Measurements from ENCODE around the gene FMO3. TPM values are rescaled to one million over a fixed set of nuclear protein-coding genes. Genes with fewer than 3 reads are reported as not detected.

Gene FMO3
- total and polyA plus RNA-seq, 2 donors (not counting 3 experiments of a cell fraction or from before 2014, with no cell fraction given) = not detected

DNA sequence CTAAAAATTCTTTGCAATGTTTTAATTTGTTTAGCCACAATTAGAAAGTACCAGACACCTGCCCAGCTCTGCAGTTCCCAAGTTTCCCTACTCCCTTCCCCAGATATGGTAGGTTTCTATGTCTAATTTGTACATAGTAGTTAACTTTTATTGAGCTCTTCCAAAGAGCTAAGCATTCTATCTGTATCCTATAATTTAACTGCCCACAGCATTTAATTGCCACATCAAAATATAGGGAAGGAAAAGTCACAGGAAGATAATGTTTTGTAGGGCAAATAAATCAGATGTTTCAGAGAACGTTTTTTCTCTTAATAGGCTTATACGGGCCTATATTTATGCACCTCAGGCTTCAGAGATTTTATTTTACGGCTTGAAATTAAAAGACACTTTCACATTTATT lies 15.7 kb upstream of the FMO3 start:
- POLR2A ChIA-PET = no interaction called here
- dilution Hi-C loops (cut with MboI; ENCODE audit: extremely low pct_ligation_motif_present, low sequenced_read_pairs) = no loop called here
- TF ChIP-seq POLR2AphosphoS5 (IDR thresholded peaks at IDR 0.05; ENCODE audit: insufficient read depth, low read depth, low read length) (no peak), FOS (IDR thresholded peaks at IDR 0.05; ENCODE audit: borderline replicate concordance, insufficient read depth, low read length) (no peak), MAX (IDR thresholded peaks at IDR 0.05; ENCODE audit: insufficient read depth, insufficient read length) (no peak), GATA2 (IDR thresholded peaks at IDR 0.05; ENCODE audit: insufficient read depth, insufficient read length, low read depth, low read length) (no peak), MYC (IDR thresholded peaks at IDR 0.05; ENCODE audit: low read depth, low read length) (no peak), JUN (IDR thresholded peaks at IDR 0.05; ENCODE audit: borderline replicate concordance, insufficient read depth, insufficient read length, low read depth) (no peak), POLR2A (IDR thresholded peaks at IDR 0.05; ENCODE audit: low read depth, low read length) (no peak), EZH2 (IDR thresholded peaks at IDR 0.05; ENCODE audit: borderline replicate concordance, low read depth, low read length, severe bottlenecking) (no peak)
- TF ChIP-seq, protein P1, sequence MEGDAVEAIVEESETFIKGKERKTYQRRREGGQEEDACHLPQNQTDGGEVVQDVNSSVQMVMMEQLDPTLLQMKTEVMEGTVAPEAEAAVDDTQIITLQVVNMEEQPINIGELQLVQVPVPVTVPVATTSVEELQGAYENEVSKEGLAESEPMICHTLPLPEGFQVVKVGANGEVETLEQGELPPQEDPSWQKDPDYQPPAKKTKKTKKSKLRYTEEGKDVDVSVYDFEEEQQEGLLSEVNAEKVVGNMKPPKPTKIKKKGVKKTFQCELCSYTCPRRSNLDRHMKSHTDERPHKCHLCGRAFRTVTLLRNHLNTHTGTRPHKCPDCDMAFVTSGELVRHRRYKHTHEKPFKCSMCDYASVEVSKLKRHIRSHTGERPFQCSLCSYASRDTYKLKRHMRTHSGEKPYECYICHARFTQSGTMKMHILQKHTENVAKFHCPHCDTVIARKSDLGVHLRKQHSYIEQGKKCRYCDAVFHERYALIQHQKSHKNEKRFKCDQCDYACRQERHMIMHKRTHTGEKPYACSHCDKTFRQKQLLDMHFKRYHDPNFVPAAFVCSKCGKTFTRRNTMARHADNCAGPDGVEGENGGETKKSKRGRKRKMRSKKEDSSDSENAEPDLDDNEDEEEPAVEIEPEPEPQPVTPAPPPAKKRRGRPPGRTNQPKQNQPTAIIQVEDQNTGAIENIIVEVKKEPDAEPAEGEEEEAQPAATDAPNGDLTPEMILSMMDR (IDR thresholded peaks at IDR 0.05; ENCODE audit: extremely low read depth in 1 of 2, insufficient read depth in 1 of 2, low read depth in 1 of 2, low read length in 2 of 2) = no peak
- intact Hi-C loops (cut with micrococcal nuclease) = no loop called here
- CTCF ChIA-PET = no interaction called here
- Histone ChIP-seq H3K9me3 (replicated peaks; ENCODE audit: control insufficient read depth, insufficient read depth, low read length) (no peaks in the 10 kb centered on the region), H4K20me1 (replicated peaks; ENCODE audit: control insufficient read depth, extremely low read depth, insufficient read depth, low read length) (no peaks in the 10 kb centered on the region), H3K4me1 (ENCODE audit: control insufficient read depth, extremely low read depth, insufficient read depth, low read length) (no peaks in the 10 kb centered on the region), H3K79me2 (ENCODE audit: control insufficient read depth, insufficient read depth, low read length) (no peaks in the 10 kb centered on the region), H3K27ac (ENCODE audit: insufficient read depth, low read depth, low read length) (no peak overlapping the region), H3K9ac (replicated peaks; ENCODE audit: extremely low read depth, insufficient read depth, low read length) (no peak overlapping the region), H2AFZ (ENCODE audit: low read depth, low read length) (no peak overlapping the region), H3K9me1 (replicated peaks; ENCODE audit: control insufficient read depth, extremely low read depth, insufficient read depth, low read length) (no peaks in the 10 kb centered on the region), H3K27me3 (ENCODE audit: control insufficient read depth in 2 of 2, insufficient read depth in 2 of 2, low read length in 2 of 2) (no peaks in the 10 kb centered on the region), H3K4me3 (replicated peaks in 1 of 3; ENCODE audit: insufficient read depth in 1 of 3, low read depth in 1 of 3, low read length in 3 of 3) (no peak overlapping the region), H3K4me2 (ENCODE audit: insufficient read depth, low read length) (no peak overlapping the region), H3K36me3 (ENCODE audit: control insufficient read depth in 2 of 2, extremely low read depth in 1 of 2, insufficient read depth in 2 of 2, low read length in 2 of 2) (no peaks in the 10 kb centered on the region)
- FAIRE-seq (no peak), DNase-seq (ENCODE audit: low read depth, low spot score) (no peak)
- BruUV-seq (replicated peaks) = no TSS peak
